ENCODE data around the gene GPR137. TPM values are rescaled to one million over a fixed set of nuclear protein-coding genes. Genes with fewer than 3 reads are reported as not detected.

Gene GPR137
- total RNA-seq, 4 donors from 2014 or later = 17.8 to 30.0 (median 19.7) TPM

DNA sequence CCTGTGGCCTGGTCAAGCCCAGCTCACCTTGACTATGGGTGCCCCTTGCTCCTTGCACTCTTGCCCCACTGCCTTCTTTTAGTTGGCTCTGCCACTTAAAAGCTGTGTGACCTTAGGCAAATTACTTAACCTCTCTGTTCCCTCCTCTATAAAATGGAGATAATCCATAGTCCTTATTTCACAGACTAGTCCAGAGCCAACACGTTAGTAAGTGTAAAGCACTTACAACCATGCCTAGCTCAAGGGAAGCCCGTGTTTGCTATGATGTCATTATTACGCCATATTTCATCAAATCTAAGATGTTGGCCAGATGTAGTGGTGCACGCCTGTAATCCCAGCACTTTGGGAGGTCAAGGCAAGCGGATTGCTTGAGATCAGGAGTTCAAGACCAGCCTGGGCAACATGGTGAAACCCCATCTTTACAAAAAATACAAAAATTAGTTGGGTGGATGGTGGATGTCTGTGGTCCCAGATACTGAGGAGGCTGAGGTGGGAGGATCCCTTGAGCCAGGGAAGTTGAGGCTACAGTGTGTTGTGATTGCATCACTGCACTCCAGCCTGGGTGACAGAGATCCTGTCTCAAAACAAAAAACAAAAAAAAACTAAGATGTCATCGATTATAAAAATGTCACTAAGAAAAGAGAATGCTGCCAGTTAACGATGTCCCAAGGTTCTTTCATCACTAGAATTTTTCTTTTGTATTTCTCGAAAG is 52.0 kb downstream of the GPR137 start:
- DNase-seq (ENCODE audit: low spot score in 2 of 2) = no peak
- Histone ChIP-seq H3K27me3 (no peaks in the 10 kb centered on the region), H3K36me3 (no peaks in the 10 kb centered on the region), H3K4me3 (no peak overlapping the region), H3K4me1 (peaks cover 14% of the 10 kb centered on the region), H3K9me3 (no peaks in the 10 kb centered on the region), H3K27ac (no peak overlapping the region)
- 71% methylated on average over 8 of the region's 8 CpGs for WGBS
- no peak for TF ChIP-seq POLR2A (IDR thresholded peaks at IDR 0.05)
- TF ChIP-seq, protein P1, sequence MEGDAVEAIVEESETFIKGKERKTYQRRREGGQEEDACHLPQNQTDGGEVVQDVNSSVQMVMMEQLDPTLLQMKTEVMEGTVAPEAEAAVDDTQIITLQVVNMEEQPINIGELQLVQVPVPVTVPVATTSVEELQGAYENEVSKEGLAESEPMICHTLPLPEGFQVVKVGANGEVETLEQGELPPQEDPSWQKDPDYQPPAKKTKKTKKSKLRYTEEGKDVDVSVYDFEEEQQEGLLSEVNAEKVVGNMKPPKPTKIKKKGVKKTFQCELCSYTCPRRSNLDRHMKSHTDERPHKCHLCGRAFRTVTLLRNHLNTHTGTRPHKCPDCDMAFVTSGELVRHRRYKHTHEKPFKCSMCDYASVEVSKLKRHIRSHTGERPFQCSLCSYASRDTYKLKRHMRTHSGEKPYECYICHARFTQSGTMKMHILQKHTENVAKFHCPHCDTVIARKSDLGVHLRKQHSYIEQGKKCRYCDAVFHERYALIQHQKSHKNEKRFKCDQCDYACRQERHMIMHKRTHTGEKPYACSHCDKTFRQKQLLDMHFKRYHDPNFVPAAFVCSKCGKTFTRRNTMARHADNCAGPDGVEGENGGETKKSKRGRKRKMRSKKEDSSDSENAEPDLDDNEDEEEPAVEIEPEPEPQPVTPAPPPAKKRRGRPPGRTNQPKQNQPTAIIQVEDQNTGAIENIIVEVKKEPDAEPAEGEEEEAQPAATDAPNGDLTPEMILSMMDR (IDR thresholded peaks at IDR 0.05) = no peak
- no peak for TF ChIP-seq POLR2AphosphoS5 (IDR thresholded peaks at IDR 0.05)
- TF ChIP-seq EP300 (IDR thresholded peaks at IDR 0.05) = no peak

DNA sequence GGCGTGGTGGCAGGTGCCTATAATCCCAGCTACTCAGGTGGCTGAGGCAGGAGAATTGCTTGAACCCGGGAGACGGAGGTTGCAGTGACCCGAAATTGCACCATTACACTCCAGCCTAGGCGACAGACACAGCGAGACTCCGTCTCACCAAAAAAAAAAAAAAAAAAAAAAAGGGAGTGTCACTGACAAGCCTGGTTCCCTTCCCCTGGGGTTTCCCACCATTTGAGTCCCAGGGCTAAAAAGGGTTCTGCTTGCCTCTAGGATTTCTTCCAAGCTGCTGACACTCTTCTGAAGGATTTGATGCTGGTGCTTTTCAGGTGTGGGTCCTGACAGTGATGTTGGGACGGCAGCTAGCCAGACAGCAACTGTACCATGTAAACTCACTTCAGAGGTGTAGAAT is 53.1 kb downstream of the GPR137 start:
- H3K4me1 ChIP-seq = peaks cover 23% of the 10 kb centered on the region
- DNase-seq (ENCODE audit: low spot score in 2 of 2) = no peak
- no peaks in the 10 kb centered on the region for H3K27me3 ChIP-seq
- no peaks in the 10 kb centered on the region for H3K9me3 ChIP-seq
- TF ChIP-seq EP300 (IDR thresholded peaks at IDR 0.05) (no peak), POLR2AphosphoS5 (IDR thresholded peaks at IDR 0.05) (no peak), POLR2A (IDR thresholded peaks at IDR 0.05) (no peak)
- TF ChIP-seq, protein P1 (IDR thresholded peaks at IDR 0.05) = no peak
- H3K4me3 ChIP-seq = no peak overlapping the region
- no peaks in the 10 kb centered on the region for H3K36me3 ChIP-seq
- WGBS = 75% methylated on average over 8 of the region's 8 CpGs
- no peak overlapping the region for H3K27ac ChIP-seq

Other genes starting within 250 kb of the GPR137 start
- not detected for gene FLRT1, start 249.9 kb upstream of the GPR137 start, total RNA-seq
- 10 to 100 TPM; 29.2 to 64.6 (median 46.2) TPM for gene MACROD1, start 119.7 kb upstream of the GPR137 start, total RNA-seq
- 10 to 100 TPM; 47.1 to 93.9 (median 87.4) TPM for gene STIP1, start 99.7 kb upstream of the GPR137 start, total RNA-seq
- 10 to 100 TPM in 2 of 4 donors, 1 to 10 TPM in 2; 4.7 to 22.2 (median 8.2) TPM for gene FERMT3, start 79.1 kb upstream of the GPR137 start, total RNA-seq
- gene TRPT1, start 59.7 kb upstream of the GPR137 start, total RNA-seq = 10 to 100 TPM; 48.4 to 62.2 (median 52.8) TPM
- 10 to 100 TPM; 44.5 to 66.1 (median 54.4) TPM for gene NUDT22, start 59.6 kb upstream of the GPR137 start, total RNA-seq
- 10 to 100 TPM; 26.9 to 55.1 (median 37.3) TPM for gene DNAJC4, start 55.3 kb upstream of the GPR137 start, total RNA-seq
- 10 to 100 TPM; 56.1 to 75.0 (median 65.5) TPM for gene VEGFB, start 51.3 kb upstream of the GPR137 start, total RNA-seq
- gene FKBP2, start 44.8 kb upstream of the GPR137 start, total RNA-seq = 10 to 100 TPM; 43.9 to 64.7 (median 53.4) TPM
- 100 to 1,000 TPM; 127 to 220 (median 158) TPM for gene PPP1R14B, start 38.9 kb upstream of the GPR137 start, total RNA-seq
- gene PLCB3, start 34.3 kb upstream of the GPR137 start, total RNA-seq = 10 to 100 TPM; 33.3 to 46.9 (median 36.3) TPM
- 10 to 100 TPM; 57.1 to 71.9 (median 64.4) TPM for gene BAD, start 1.2 kb upstream of the GPR137 start, total RNA-seq
- not detected for gene KCNK4, start 5.5 kb downstream of the GPR137 start, total RNA-seq
- gene CATSPERZ, start 14.5 kb downstream of the GPR137 start, total RNA-seq = not detected
- 10 to 100 TPM; 65.0 to 93.6 (median 74.3) TPM for gene ESRRA, start 19.7 kb downstream of the GPR137 start, total RNA-seq
- gene TRMT112, start 31.7 kb downstream of the GPR137 start, total RNA-seq = 100 to 1,000 TPM; 170 to 332 (median 255) TPM
- gene PRDX5, start 32.3 kb downstream of the GPR137 start, total RNA-seq = 100 to 1,000 TPM; 130 to 227 (median 187) TPM
- 1 to 10 TPM; 3.3 to 8.3 (median 5.4) TPM for gene CCDC88B, start 54.4 kb downstream of the GPR137 start, total RNA-seq
- 10 to 100 TPM; 29.4 to 46.0 (median 39.6) TPM for gene RPS6KA4, start 73.3 kb downstream of the GPR137 start, total RNA-seq

All from suprapubic skin (tissue), 4 donors.